HPDE6-E6E7 (cell line): ENCODE measurements around the gene CTPS1.

Experiments
- DNase-seq: peaks from one replicate; pipeline ENCODE4 v3.0.0; 2011; ENCODE audit warnings: missing footprints; ENCODE audit errors: extremely low spot score

CTPS1 gene

GRCh38 chr1:40979241-40980067 lies at the start of gene CTPS1:
CTPS1 (plus strand) TSS chr1:40979696; CDS start chr1:40983291, 3,595 bp downstream.
- DNase-seq = peak; percentile 96

GRCh38 chr1:40930174-40930964 lies 49.1 kb upstream of the CTPS1 start:
- no peak for DNase-seq

GRCh38 chr1:40931601-40932000 lies 47.9 kb upstream of the CTPS1 start:
- no peak for DNase-seq

- DNase-seq = no peak
Observed at GRCh38 chr1:40932006-40932405, 47.5 kb upstream of the CTPS1 start.

GRCh38 chr1:40936931-40937339 lies 42.6 kb upstream of the CTPS1 start:
- DNase-seq = no peak

- no peak for DNase-seq
Observed at GRCh38 chr1:40938393-40938792, 41.1 kb upstream of the CTPS1 start.

- DNase-seq = no peak
Observed at GRCh38 chr1:40939320-40940059, 40.0 kb upstream of the CTPS1 start.

- no peak for DNase-seq
Observed at GRCh38 chr1:40944326-40944725, 35.2 kb upstream of the CTPS1 start.

GRCh38 chr1:40944841-40945430 lies 34.6 kb upstream of the CTPS1 start:
- no peak for DNase-seq

- DNase-seq = no peak
Observed at GRCh38 chr1:40945491-40945973, 34.0 kb upstream of the CTPS1 start.

GRCh38 chr1:40948741-40949443 lies 30.6 kb upstream of the CTPS1 start:
- peak; percentile 73 for DNase-seq

- no peak for DNase-seq
Observed at GRCh38 chr1:40949563-40949962, 29.9 kb upstream of the CTPS1 start.

- DNase-seq = peak; percentile 83
Observed at GRCh38 chr1:40951943-40952743, 27.4 kb upstream of the CTPS1 start.

GRCh38 chr1:40952744-40953315 lies 26.7 kb upstream of the CTPS1 start:
- no peak for DNase-seq

GRCh38 chr1:40954626-40955025 lies 24.9 kb upstream of the CTPS1 start:
- DNase-seq = no peak

GRCh38 chr1:40955266-40955665 lies 24.2 kb upstream of the CTPS1 start:
- no peak for DNase-seq

GRCh38 chr1:40956407-40956806 lies 23.1 kb upstream of the CTPS1 start:
- DNase-seq = no peak

- no peak for DNase-seq
Observed at GRCh38 chr1:40958210-40958609, 21.3 kb upstream of the CTPS1 start.

- DNase-seq = no peak
Observed at GRCh38 chr1:40965531-40965930, 14.0 kb upstream of the CTPS1 start.

- DNase-seq = no peak
Observed at GRCh38 chr1:40966417-40966816, 13.1 kb upstream of the CTPS1 start.
